T-helper 1 cell (primary cell): ENCODE measurements around the gene CNR2.
"Not testable (repeated sequence)": the region's sequence is repeated elsewhere in the genome, so short reads cannot be mapped to it uniquely, and the experiment has no call there.

Experiments used
- DNase-seq, 5 donors: peaks; one replicate each; pipeline ENCODE4 v3.0.0-alpha.2; 2012 to 2020

Gene CNR2

GRCh38 chr1:23882746-23883145, 30.4 kb downstream of the CNR2 start:
- no peak for DNase-seq

- DNase-seq: no peak
Observed at GRCh38 chr1:23879809-23880208, 33.4 kb downstream of the CNR2 start.

GRCh38 chr1:23878668-23879067, 34.5 kb downstream of the CNR2 start:
- no peak for DNase-seq

GRCh38 chr1:23875382-23875781, 37.8 kb downstream of the CNR2 start:
- no peak for DNase-seq

- DNase-seq: no peak
Observed at GRCh38 chr1:23872421-23872820, 40.7 kb downstream of the CNR2 start.

- no peak for DNase-seq
Observed at GRCh38 chr1:23869051-23869450, 44.1 kb downstream of the CNR2 start.

- DNase-seq: no peak
Observed at GRCh38 chr1:23868557-23869016, 44.6 kb downstream of the CNR2 start.

- peak; percentile 92 to 96 (median 93) for DNase-seq
Observed at GRCh38 chr1:23867895-23868556, 45.1 kb downstream of the CNR2 start, which contains the start of gene FUCA1. TSS of gene FUCA1 (minus strand) at chr1:23868290. CDS start at chr1:23868286, 4 bp downstream.

GRCh38 chr1:23867542-23867894, 45.6 kb downstream of the CNR2 start:
- no peak for DNase-seq

GRCh38 chr1:23865543-23865930, 47.6 kb downstream of the CNR2 start:
- no peak for DNase-seq

- no peak for DNase-seq
Observed at GRCh38 chr1:23864801-23865542, 48.2 kb downstream of the CNR2 start.

- DNase-seq: no peak
Observed at GRCh38 chr1:23862640-23863039, 50.5 kb downstream of the CNR2 start.

GRCh38 chr1:23854568-23854967, 58.6 kb downstream of the CNR2 start:
- DNase-seq: no peak

- DNase-seq: not testable (repeated sequence)
Observed at GRCh38 chr1:23853124-23853523, 60.0 kb downstream of the CNR2 start.

GRCh38 chr1:23851406-23851805, 61.8 kb downstream of the CNR2 start:
- DNase-seq: not testable (repeated sequence)

- no peak for DNase-seq
Observed at GRCh38 chr1:23848673-23849616, 64.2 kb downstream of the CNR2 start.

GRCh38 chr1:23847482-23848095, 65.6 kb downstream of the CNR2 start:
- not testable (repeated sequence) for DNase-seq

GRCh38 chr1:23845163-23845562, 68.0 kb downstream of the CNR2 start:
- no peak for DNase-seq

- DNase-seq: no peak
Observed at GRCh38 chr1:23843644-23844043, 69.5 kb downstream of the CNR2 start.

- DNase-seq: peak; percentile 54 to 75 (median 65)
Observed at GRCh38 chr1:23838401-23838866, 74.7 kb downstream of the CNR2 start.

- no peak for DNase-seq
Observed at GRCh38 chr1:23837908-23838307, 75.3 kb downstream of the CNR2 start.

GRCh38 chr1:23836037-23836436, 77.1 kb downstream of the CNR2 start:
- DNase-seq: no peak

- not testable (repeated sequence) for DNase-seq
Observed at GRCh38 chr1:23834156-23834555, 79.0 kb downstream of the CNR2 start.
